Astrocyte (in vitro differentiated cells and primary cell): ENCODE results near the gene BICD1.

Source experiments
- EZH2 ChIP-seq: IDR thresholded peaks from 2 replicates; pipeline ENCODE4 v1.6.1; 2012; ENCODE audit warnings: mild to moderate bottlenecking, low read length, inconsistent platforms; ENCODE audit not compliant: insufficient read depth
- TF ChIP-seq, protein P1 (sequence below): IDR thresholded peaks from 2 replicates; pipeline ENCODE4 v1.5.1; 2011; ENCODE audit warnings: low read depth, mild to moderate bottlenecking, inconsistent platforms, low read length, moderate library complexity; ENCODE audit not compliant: insufficient read depth

DNA sequence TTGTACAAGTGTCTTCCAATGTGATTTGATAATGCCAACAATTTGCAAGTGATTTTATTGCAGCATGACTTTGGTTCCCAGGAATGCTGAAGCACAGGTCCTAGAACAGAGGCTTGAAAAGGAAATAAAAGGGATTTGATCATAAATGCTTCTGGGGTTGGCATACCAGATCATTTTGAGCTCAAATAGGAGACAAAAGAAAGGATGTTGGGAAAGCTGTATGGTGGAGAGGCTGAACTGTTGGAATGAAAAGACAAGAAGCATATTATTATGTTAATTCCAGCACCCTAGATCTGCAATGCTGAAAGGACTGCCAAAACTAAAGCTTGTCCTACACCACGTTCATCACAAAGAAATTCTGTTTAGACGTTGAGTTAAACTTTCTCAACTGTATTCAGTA is 143.1 kb downstream of the BICD1 start:
- TF ChIP-seq, protein P1, sequence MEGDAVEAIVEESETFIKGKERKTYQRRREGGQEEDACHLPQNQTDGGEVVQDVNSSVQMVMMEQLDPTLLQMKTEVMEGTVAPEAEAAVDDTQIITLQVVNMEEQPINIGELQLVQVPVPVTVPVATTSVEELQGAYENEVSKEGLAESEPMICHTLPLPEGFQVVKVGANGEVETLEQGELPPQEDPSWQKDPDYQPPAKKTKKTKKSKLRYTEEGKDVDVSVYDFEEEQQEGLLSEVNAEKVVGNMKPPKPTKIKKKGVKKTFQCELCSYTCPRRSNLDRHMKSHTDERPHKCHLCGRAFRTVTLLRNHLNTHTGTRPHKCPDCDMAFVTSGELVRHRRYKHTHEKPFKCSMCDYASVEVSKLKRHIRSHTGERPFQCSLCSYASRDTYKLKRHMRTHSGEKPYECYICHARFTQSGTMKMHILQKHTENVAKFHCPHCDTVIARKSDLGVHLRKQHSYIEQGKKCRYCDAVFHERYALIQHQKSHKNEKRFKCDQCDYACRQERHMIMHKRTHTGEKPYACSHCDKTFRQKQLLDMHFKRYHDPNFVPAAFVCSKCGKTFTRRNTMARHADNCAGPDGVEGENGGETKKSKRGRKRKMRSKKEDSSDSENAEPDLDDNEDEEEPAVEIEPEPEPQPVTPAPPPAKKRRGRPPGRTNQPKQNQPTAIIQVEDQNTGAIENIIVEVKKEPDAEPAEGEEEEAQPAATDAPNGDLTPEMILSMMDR = no peak
- no peak for TF ChIP-seq EZH2
